Keratinocyte (primary cell): Measurements from ENCODE around the gene ZRSR2.

Experiments
- EZH2 ChIP-seq: IDR thresholded peaks from one replicate; pipeline ENCODE4 v1.6.1; 2012; ENCODE audit warnings: inconsistent platforms, mild to moderate bottlenecking, low read length, moderate library complexity
- TF ChIP-seq, protein P1 (sequence below), 3 experiments: IDR thresholded peaks in 1 of 3; conservative IDR thresholded peaks in 1 of 3; optimal IDR thresholded peaks in 1 of 3; 2 replicates in 2 of 3; 3 replicates in 1 of 3; pipeline versions ENCODE3 to v1.5.1; 2011; ENCODE audit warnings: low read length in 3 of 3, mild to moderate bottlenecking in 3 of 3, moderate library complexity in 2 of 3, control low read depth in 1 of 3, inconsistent platforms in 1 of 3; ENCODE audit not compliant: insufficient read depth in 2 of 3; ENCODE audit errors: extremely low read depth in 1 of 3

DNA sequence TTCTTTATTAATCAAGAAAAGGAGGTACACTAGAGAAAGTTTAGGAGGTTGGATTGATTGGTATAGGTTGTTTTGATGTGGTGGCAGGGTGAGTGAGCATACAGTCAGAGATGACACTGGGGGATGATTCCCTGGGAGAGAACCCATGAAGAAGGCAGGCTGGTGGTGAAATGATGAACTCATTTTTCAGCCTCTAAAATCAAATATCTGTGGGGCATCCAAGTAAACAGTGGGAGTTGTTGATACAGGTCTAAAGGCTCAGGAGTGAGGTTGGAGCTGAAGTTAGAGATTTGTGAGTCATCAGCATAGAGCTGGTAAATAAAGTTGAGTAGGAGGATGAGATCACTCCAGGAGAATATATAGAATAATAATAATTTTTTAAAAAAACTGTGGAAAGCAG lies 74.3 kb downstream of the ZRSR2 start:
- TF ChIP-seq, protein P1, sequence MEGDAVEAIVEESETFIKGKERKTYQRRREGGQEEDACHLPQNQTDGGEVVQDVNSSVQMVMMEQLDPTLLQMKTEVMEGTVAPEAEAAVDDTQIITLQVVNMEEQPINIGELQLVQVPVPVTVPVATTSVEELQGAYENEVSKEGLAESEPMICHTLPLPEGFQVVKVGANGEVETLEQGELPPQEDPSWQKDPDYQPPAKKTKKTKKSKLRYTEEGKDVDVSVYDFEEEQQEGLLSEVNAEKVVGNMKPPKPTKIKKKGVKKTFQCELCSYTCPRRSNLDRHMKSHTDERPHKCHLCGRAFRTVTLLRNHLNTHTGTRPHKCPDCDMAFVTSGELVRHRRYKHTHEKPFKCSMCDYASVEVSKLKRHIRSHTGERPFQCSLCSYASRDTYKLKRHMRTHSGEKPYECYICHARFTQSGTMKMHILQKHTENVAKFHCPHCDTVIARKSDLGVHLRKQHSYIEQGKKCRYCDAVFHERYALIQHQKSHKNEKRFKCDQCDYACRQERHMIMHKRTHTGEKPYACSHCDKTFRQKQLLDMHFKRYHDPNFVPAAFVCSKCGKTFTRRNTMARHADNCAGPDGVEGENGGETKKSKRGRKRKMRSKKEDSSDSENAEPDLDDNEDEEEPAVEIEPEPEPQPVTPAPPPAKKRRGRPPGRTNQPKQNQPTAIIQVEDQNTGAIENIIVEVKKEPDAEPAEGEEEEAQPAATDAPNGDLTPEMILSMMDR (optimal IDR thresholded peaks at IDR 0.05 in 1 of 3, IDR thresholded peaks at IDR 0.05 in 1 of 3, conservative IDR thresholded peaks at IDR 0.05 in 1 of 3; ENCODE audit: extremely low read depth in 1 of 3, insufficient read depth in 2 of 3, low read length in 3 of 3) = no peak
- TF ChIP-seq EZH2 = no peak
